A673 (cell line): ENCODE results near the gene SMAD3. TPM values are rescaled to one million over a fixed set of nuclear protein-coding genes. Genes with fewer than 3 reads are reported as not detected.

Source experiments
- BruUV-seq: library from RNA; stranded (reverse); fragments of 400-500 nt; replicated peaks from 2 replicates; lab custom pipeline; 2021; lab: Mats Ljungman, UMichigan
- CTCF ChIA-PET: fragments of 300-600 bp; sonication (Branson Sonifier 250); formaldehyde crosslinking; loops from one replicate; lab custom pipeline; 2022; ENCODE audit warnings: antibody characterized with exemption; lab: Charles Lee
- POLR2A ChIA-PET: fragments of 300-600 bp; sonication (Branson Sonifier 250); formaldehyde crosslinking; loops from one replicate; lab custom pipeline; 2022; ENCODE audit warnings: antibody characterized with exemption; ENCODE audit not compliant: low non-redundant PET; lab: Charles Lee
- DNase-seq: peaks from one replicate; pipeline ENCODE4 v3.0.0-alpha.2; 2015; ENCODE audit warnings: low spot score
- H3K27ac ChIP-seq: fragments of 200-600 bp; sonication (generic); 2 replicates; pipeline ENCODE4 v1.5.1; 2016; ENCODE audit warnings: mixed run types, low read depth, mild to moderate bottlenecking, mixed read lengths, antibody characterized with exemption, low read length; ENCODE audit not compliant: poor library complexity, severe bottlenecking
- H3K27me3 ChIP-seq: fragments of 200-600 bp; sonication (generic); replicated peaks from 2 replicates; pipeline ENCODE4 v1.6.1; 2017; ENCODE audit warnings: mixed run types, low read depth, mild to moderate bottlenecking, mixed read lengths, antibody characterized with exemption, low read length; ENCODE audit not compliant: insufficient read depth, poor library complexity
- H3K36me3 ChIP-seq: fragments of 200-600 bp; sonication (generic); 2 replicates; pipeline ENCODE4 v1.6.1; 2016; ENCODE audit warnings: mixed run types, mild to moderate bottlenecking, mixed read lengths, antibody characterized with exemption, low read length; ENCODE audit not compliant: insufficient read depth, poor library complexity, severe bottlenecking
- H3K4me1 ChIP-seq: fragments of 200-600 bp; sonication (generic); 2 replicates; pipeline ENCODE4 v1.6.1; 2017; ENCODE audit warnings: mixed run types, mild to moderate bottlenecking, mixed read lengths, antibody characterized with exemption, low read length; ENCODE audit not compliant: insufficient read depth, poor library complexity, severe bottlenecking
- H3K4me3 ChIP-seq: fragments of 200-600 bp; sonication (generic); 2 replicates; pipeline ENCODE4 v1.5.1; 2016; ENCODE audit warnings: low read depth, mixed run types, mild to moderate bottlenecking, mixed read lengths, low read length; ENCODE audit not compliant: poor library complexity, severe bottlenecking
- H3K9me3 ChIP-seq: fragments of 200-600 bp; sonication (generic); 2 replicates; pipeline ENCODE4 v1.6.1; 2016; ENCODE audit warnings: mixed run types, low read depth, mild to moderate bottlenecking, mixed read lengths, antibody characterized with exemption, low read length; ENCODE audit not compliant: poor library complexity, severe bottlenecking
- EZH2 ChIP-seq: fragments of 200-600 bp; sonication (generic); IDR thresholded peaks from 2 replicates; pipeline ENCODE4 v1.6.1; 2017; ENCODE audit warnings: borderline replicate concordance, low read depth, mild to moderate bottlenecking, mixed read lengths, antibody characterized with exemption, low read length; ENCODE audit not compliant: poor library complexity, severe bottlenecking
- intact Hi-C: fragments of 100-400 bp; cut with micrococcal nuclease; formaldehyde crosslinking; loops from one replicate; pipeline ENCODE4 v1.10.0; 2022; ENCODE audit not compliant: unreplicated experiment
- total RNA-seq: library from RNA; stranded (reverse); gene quantifications from 2 replicates; pipeline ENCODE4 v1.2.3, GENCODE V29; 2021
- TF ChIP-seq, protein P1 (sequence below): fragments of 300-800, 200-600 bp; sonication (generic); conservative IDR thresholded peaks from 2 replicates; pipeline ENCODE4 v1.5.1; 2017; ENCODE audit warnings: low read depth, mild to moderate bottlenecking, antibody characterized with exemption, low read length, moderate library complexity, mixed read lengths

Gene SMAD3
- total RNA-seq, 1 experiment from 2014 or later = 31.0 TPM

DNA sequence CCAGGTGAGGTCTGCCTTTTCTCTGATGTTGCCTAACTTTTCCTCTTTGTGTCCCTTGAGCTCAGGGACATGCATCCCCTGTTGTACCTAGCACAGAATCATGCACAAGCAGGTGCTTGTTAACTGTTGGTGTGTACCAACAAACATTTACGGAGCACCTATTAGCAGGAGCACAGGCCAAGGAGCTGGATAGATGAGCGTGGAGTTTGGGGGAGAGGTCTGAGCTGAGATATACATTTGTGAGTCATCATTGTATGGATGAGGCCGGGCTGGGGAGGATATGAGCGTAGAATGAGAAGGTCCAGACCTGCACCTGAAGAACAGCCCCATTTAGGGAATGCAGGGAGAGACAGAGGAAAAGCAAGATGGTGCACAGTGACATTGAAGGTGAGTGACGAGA is 53.4 kb downstream of the SMAD3 start:
- intact Hi-C loops = no loop called here
- H3K36me3 ChIP-seq = no peaks in the 10 kb centered on the region
- no peak overlapping the region for H3K27ac ChIP-seq
- TF ChIP-seq, protein P1, sequence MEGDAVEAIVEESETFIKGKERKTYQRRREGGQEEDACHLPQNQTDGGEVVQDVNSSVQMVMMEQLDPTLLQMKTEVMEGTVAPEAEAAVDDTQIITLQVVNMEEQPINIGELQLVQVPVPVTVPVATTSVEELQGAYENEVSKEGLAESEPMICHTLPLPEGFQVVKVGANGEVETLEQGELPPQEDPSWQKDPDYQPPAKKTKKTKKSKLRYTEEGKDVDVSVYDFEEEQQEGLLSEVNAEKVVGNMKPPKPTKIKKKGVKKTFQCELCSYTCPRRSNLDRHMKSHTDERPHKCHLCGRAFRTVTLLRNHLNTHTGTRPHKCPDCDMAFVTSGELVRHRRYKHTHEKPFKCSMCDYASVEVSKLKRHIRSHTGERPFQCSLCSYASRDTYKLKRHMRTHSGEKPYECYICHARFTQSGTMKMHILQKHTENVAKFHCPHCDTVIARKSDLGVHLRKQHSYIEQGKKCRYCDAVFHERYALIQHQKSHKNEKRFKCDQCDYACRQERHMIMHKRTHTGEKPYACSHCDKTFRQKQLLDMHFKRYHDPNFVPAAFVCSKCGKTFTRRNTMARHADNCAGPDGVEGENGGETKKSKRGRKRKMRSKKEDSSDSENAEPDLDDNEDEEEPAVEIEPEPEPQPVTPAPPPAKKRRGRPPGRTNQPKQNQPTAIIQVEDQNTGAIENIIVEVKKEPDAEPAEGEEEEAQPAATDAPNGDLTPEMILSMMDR = no peak
- TF ChIP-seq EZH2 = no peak
- H3K9me3 ChIP-seq = no peaks in the 10 kb centered on the region
- H3K4me1 ChIP-seq = peaks cover 26% of the 10 kb centered on the region
- DNase-seq = no peak
- BruUV-seq = no TSS peak
- ChIA-PET POLR2A (no interaction called here), CTCF (no interaction called here)
- no peaks in the 10 kb centered on the region for H3K27me3 ChIP-seq
- no peak overlapping the region for H3K4me3 ChIP-seq

DNA sequence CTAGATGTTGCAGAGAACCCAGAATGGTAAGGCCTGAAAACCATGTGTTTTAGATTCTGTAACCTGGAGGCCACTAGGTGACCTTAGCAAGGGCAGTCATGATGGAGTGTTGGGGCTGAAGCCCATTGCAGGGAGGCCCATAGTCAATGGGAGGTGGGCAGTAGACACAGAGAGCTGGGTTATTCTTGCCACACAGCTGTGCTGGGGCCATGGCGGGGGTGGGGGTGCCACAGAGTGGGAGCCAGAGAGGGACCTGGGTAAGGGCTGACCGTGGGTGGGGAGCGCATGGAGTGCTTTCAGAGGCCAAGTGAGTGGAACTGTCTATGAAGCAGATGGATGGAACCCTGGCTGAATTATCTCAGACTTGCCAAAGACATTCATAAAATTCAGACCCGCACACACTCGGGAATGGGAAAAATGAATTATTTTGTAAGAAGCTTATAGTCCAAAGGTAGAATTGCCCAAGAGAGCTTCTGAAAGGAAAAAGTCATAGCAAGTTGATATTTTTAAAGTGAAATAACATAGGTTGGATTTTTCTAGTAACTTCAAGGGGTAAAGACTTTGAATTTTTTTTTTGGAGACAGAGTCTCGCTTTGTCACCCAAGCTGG is 53.9 kb downstream of the SMAD3 start:
- Histone ChIP-seq H3K9me3 (no peaks in the 10 kb centered on the region), H3K4me1 (peaks cover 26% of the 10 kb centered on the region), H3K27ac (no peak overlapping the region), H3K36me3 (no peaks in the 10 kb centered on the region), H3K4me3 (no peak overlapping the region), H3K27me3 (no peaks in the 10 kb centered on the region)
- TF ChIP-seq, protein P1 = no peak
- no peak for TF ChIP-seq EZH2
- DNase-seq = no peak
- no TSS peak for BruUV-seq
- intact Hi-C loops = no loop called here
- POLR2A ChIA-PET = no interaction called here
- CTCF ChIA-PET = no interaction called here

DNA sequence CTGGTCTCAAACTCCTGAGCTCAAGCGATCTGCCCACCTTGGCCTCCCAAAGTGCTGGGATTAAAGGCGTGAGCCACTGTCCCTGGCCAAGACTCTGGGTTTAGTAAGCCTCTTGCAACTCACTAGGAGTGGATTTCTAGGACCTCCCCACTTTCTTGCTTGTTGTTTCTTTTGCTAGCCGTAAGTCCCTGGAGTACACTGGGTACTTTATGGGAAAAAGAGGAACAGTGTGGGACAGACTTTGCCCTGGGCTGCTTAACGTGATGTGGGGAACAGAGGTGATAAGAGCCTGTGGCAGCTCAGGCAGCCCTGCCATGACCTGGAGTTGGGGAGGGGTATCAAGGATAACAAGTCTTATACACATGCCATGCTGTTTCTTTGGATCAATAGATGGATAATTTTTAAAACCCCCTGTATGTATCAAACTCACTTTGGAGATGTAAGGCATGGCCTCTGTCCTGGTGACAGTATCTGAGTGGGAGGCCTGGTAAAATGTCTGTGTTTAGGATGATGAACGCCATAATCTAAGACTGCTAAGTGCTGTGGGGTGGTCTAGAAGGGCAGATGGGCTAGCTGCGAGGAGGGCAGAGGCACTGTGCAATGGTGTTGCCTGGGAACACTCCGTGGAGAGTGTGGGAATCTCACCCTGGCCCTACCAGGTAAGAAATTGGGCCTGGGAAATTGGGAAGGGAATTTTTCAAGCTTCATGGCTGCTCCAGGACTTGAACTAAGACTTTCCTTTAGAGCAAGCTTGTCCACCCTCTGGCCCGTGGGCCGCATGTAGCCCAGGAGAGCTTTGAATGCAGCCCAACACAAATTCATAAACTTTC is 54.8 kb downstream of the SMAD3 start:
- BruUV-seq = no TSS peak
- no peaks in the 10 kb centered on the region for H3K27me3 ChIP-seq
- H3K4me3 ChIP-seq = no peak overlapping the region
- no peak for DNase-seq
- intact Hi-C loops = no loop called here
- TF ChIP-seq EZH2 = no peak
- TF ChIP-seq, protein P1 = no peak
- POLR2A ChIA-PET = no interaction called here
- no peaks in the 10 kb centered on the region for H3K9me3 ChIP-seq
- no peaks in the 10 kb centered on the region for H3K36me3 ChIP-seq
- H3K4me1 ChIP-seq = peaks cover 27% of the 10 kb centered on the region
- CTCF ChIA-PET = no interaction called here
- H3K27ac ChIP-seq = peak overlapping the region; percentile 64
